ENCODE data around the gene ARL11.

The ARL11 gene

GRCh38 chr13:49653478-49653877 lies 25.2 kb downstream of the ARL11 start:
- H3K4me1 ChIP-seq (ENCODE audit: insufficient read depth, low read length): no peaks in the 10 kb centered on the region
- no peaks in the 10 kb centered on the region for H3K79me2 ChIP-seq (ENCODE audit: insufficient read depth, low read length)
- H3K9me3 ChIP-seq (ENCODE audit: insufficient read depth, low read length, severe bottlenecking): no peaks in the 10 kb centered on the region
- ATAC-seq (ENCODE audit: insufficient read depth, low read depth) (no peak), DNase-seq (no peak)
- no peaks in the 10 kb centered on the region for H3K27me3 ChIP-seq (ENCODE audit: insufficient read depth, low read length, poor library complexity)
- no peak overlapping the region for H3K4me3 ChIP-seq (ENCODE audit: low read depth in 1 of 2, low read length in 2 of 2)
- no peak overlapping the region for H3K4me2 ChIP-seq (ENCODE audit: insufficient read depth, low read length)
- H3K36me3 ChIP-seq (ENCODE audit: insufficient read depth, low read length): peaks cover 5% of the 10 kb centered on the region
- no peak overlapping the region for H2AFZ ChIP-seq (ENCODE audit: low read depth, low read length)
- TF ChIP-seq EZH2 (IDR thresholded peaks at IDR 0.05; ENCODE audit: borderline replicate concordance, low read depth, low read length, severe bottlenecking) (no peak), CTCF (IDR thresholded peaks at IDR 0.05; ENCODE audit: borderline replicate concordance, extremely low read depth, low read length, poor library complexity, severe bottlenecking) (no peak)
- no peaks in the 10 kb centered on the region for H4K20me1 ChIP-seq (ENCODE audit: insufficient read depth, low read length)
- no peak overlapping the region for H3K27ac ChIP-seq (ENCODE audit: low read length)
- H3K9ac ChIP-seq (ENCODE audit: low read depth, low read length): no peak overlapping the region

- Histone ChIP-seq H3K36me3 (ENCODE audit: insufficient read depth, low read length) (peaks cover 5% of the 10 kb centered on the region), H3K9ac (ENCODE audit: low read depth, low read length) (no peak overlapping the region), H3K4me1 (ENCODE audit: insufficient read depth, low read length) (no peaks in the 10 kb centered on the region), H3K79me2 (ENCODE audit: insufficient read depth, low read length) (no peaks in the 10 kb centered on the region), H3K4me3 (ENCODE audit: low read depth in 1 of 2, low read length in 2 of 2) (no peak overlapping the region), H3K4me2 (ENCODE audit: insufficient read depth, low read length) (no peak overlapping the region), H4K20me1 (ENCODE audit: insufficient read depth, low read length) (no peaks in the 10 kb centered on the region), H3K27ac (ENCODE audit: low read length) (no peak overlapping the region), H2AFZ (ENCODE audit: low read depth, low read length) (no peak overlapping the region), H3K27me3 (ENCODE audit: insufficient read depth, low read length, poor library complexity) (no peaks in the 10 kb centered on the region), H3K9me3 (ENCODE audit: insufficient read depth, low read length, severe bottlenecking) (no peaks in the 10 kb centered on the region)
- TF ChIP-seq CTCF (IDR thresholded peaks at IDR 0.05; ENCODE audit: borderline replicate concordance, extremely low read depth, low read length, poor library complexity, severe bottlenecking) (no peak), EZH2 (IDR thresholded peaks at IDR 0.05; ENCODE audit: borderline replicate concordance, low read depth, low read length, severe bottlenecking) (no peak)
- ATAC-seq (ENCODE audit: insufficient read depth, low read depth): no peak
- DNase-seq: no peak
Observed at GRCh38 chr13:49654011-49654410, 25.7 kb downstream of the ARL11 start.

GRCh38 chr13:49655906-49656305 lies 27.6 kb downstream of the ARL11 start:
- Histone ChIP-seq H3K4me2 (ENCODE audit: insufficient read depth, low read length) (no peak overlapping the region), H3K27me3 (ENCODE audit: insufficient read depth, low read length, poor library complexity) (no peaks in the 10 kb centered on the region), H3K9ac (ENCODE audit: low read depth, low read length) (no peak overlapping the region), H3K9me3 (ENCODE audit: insufficient read depth, low read length, severe bottlenecking) (no peaks in the 10 kb centered on the region), H3K36me3 (ENCODE audit: insufficient read depth, low read length) (peaks cover 19% of the 10 kb centered on the region), H3K27ac (ENCODE audit: low read length) (no peak overlapping the region), H3K4me3 (ENCODE audit: low read depth in 1 of 2, low read length in 2 of 2) (no peak overlapping the region), H4K20me1 (ENCODE audit: insufficient read depth, low read length) (no peaks in the 10 kb centered on the region), H3K79me2 (ENCODE audit: insufficient read depth, low read length) (no peaks in the 10 kb centered on the region), H3K4me1 (ENCODE audit: insufficient read depth, low read length) (no peaks in the 10 kb centered on the region), H2AFZ (ENCODE audit: low read depth, low read length) (no peak overlapping the region)
- no peak for TF ChIP-seq CTCF (IDR thresholded peaks at IDR 0.05; ENCODE audit: borderline replicate concordance, extremely low read depth, low read length, poor library complexity, severe bottlenecking)
- no peak for TF ChIP-seq EZH2 (IDR thresholded peaks at IDR 0.05; ENCODE audit: borderline replicate concordance, low read depth, low read length, severe bottlenecking)
- DNase-seq (no peak), ATAC-seq (ENCODE audit: insufficient read depth, low read depth) (no peak)

GRCh38 chr13:49657241-49657641 lies 28.9 kb downstream of the ARL11 start:
- DNase-seq (no peak), ATAC-seq (ENCODE audit: insufficient read depth, low read depth) (no peak)
- Histone ChIP-seq H3K4me3 (ENCODE audit: low read depth in 1 of 2, low read length in 2 of 2) (no peak overlapping the region), H2AFZ (ENCODE audit: low read depth, low read length) (no peak overlapping the region), H3K27ac (ENCODE audit: low read length) (no peak overlapping the region), H3K4me1 (ENCODE audit: insufficient read depth, low read length) (no peaks in the 10 kb centered on the region), H3K36me3 (ENCODE audit: insufficient read depth, low read length) (peaks cover 31% of the 10 kb centered on the region), H3K9me3 (ENCODE audit: insufficient read depth, low read length, severe bottlenecking) (no peaks in the 10 kb centered on the region), H4K20me1 (ENCODE audit: insufficient read depth, low read length) (no peaks in the 10 kb centered on the region), H3K4me2 (ENCODE audit: insufficient read depth, low read length) (no peak overlapping the region), H3K79me2 (ENCODE audit: insufficient read depth, low read length) (no peaks in the 10 kb centered on the region), H3K9ac (ENCODE audit: low read depth, low read length) (no peak overlapping the region), H3K27me3 (ENCODE audit: insufficient read depth, low read length, poor library complexity) (no peaks in the 10 kb centered on the region)
- no peak for TF ChIP-seq EZH2 (IDR thresholded peaks at IDR 0.05; ENCODE audit: borderline replicate concordance, low read depth, low read length, severe bottlenecking)
- TF ChIP-seq CTCF (IDR thresholded peaks at IDR 0.05; ENCODE audit: borderline replicate concordance, extremely low read depth, low read length, poor library complexity, severe bottlenecking): no peak

All from DND-41 (cell line).